GM18517 (cell line): Measurements from ENCODE around the gene SURF1.
A peak's percentile ranks its signal among the peaks of the same experiment; 100 is the strongest.
"Not testable (repeated sequence)": the region's sequence is repeated elsewhere in the genome, so short reads cannot be mapped to it uniquely, and the experiment has no call there.

Experiments used
- ATAC-seq: cut with Tn5 transposase; IDR thresholded peaks from one replicate; pipeline ENCODE4 v1.9.1; 2021; ENCODE audit warnings: mild to moderate bottlenecking, moderate library complexity; ENCODE audit not compliant: unreplicated experiment

The SURF1 gene, protein sequence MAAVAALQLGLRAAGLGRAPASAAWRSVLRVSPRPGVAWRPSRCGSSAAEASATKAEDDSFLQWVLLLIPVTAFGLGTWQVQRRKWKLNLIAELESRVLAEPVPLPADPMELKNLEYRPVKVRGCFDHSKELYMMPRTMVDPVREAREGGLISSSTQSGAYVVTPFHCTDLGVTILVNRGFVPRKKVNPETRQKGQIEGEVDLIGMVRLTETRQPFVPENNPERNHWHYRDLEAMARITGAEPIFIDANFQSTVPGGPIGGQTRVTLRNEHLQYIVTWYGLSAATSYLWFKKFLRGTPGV

DNA sequence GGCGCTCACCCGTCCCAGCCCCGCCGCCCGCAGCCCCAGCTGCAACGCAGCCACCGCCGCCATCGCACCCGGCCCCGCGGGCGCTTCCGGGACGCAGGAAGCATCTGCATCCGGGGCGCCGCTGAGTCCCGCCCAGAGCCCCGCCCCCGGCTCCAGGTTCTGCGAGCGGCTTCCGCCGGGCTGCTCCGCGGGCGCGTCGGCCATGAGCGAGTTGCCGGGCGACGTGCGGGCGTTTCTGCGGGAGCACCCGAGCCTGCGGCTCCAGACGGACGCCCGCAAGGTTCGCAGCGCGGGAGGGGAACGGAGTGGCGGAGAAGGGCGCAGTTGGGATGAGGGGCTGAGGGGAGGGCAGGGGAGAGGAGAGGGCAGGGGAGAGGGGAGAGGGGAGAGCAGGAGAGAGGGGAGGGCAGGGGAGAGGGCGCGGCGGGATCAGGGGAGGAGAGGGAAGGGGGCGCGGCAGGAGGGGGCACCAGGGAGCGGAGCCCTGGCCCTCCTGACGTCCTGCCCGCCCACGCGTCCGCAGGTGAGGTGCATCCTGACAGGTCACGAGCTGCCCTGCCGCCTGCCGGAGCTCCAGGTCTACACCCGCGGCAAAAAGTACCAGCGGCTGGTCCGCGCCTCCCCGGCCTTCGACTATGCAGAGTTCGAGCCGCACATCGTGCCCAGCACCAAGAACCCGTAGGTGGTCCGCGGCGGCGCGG lies at the start of gene SURF1, which contains the start of gene SURF2:
SURF1 (minus strand) TSS at position 97 of the 701 bp plus-strand sequence; CDS start at position 63, 34 bp downstream.
SURF2 (plus strand) TSS at position 160 of the 701 bp plus-strand sequence; CDS start at position 203, 43 bp downstream.
- peak; percentile 48 for ATAC-seq

DNA sequence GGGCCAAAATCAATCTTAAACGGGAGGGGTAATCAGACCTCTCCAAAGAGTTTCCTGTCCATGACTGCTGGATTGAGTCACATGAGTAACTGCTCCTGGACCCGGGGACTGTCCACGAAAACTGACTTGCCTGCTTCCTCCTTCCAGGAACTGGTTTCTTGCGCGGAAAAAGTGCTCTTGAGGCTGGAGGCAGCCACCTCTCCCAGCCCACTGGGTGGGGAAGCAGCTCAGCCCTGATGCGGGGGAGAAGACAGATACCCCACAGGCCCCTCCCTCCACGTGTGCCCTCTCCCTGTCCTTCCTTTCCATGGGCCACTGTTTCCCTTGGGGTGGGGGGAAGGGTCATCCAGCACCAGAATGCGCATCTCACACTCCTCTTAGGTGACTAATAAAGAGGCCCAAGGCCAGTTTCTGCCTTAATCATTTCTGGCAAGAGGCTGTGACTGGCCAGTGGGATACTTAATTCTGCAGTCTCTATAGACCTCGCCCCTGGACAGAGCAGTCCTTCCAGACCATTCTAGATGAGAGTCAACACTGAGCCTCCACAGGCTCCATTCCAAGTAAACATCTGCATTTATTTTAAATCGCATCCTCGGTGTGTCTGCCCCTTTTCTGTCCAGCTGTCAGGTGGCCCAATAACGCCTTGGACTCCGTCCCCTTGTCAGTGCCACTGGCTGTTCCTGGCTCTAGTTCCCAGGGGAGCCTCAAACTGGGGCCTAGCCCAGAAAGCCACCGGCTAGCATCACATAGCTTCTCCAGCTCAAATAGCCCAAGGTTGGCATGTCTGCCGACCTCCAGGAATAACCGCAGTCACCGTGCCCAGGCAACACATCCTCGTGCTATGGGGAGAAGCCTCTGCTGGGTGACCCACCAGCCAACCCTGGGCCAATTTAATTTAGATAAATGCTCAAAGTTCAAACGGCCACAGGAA lies 49.5 kb upstream of the SURF1 start:
- no peak for ATAC-seq

DNA sequence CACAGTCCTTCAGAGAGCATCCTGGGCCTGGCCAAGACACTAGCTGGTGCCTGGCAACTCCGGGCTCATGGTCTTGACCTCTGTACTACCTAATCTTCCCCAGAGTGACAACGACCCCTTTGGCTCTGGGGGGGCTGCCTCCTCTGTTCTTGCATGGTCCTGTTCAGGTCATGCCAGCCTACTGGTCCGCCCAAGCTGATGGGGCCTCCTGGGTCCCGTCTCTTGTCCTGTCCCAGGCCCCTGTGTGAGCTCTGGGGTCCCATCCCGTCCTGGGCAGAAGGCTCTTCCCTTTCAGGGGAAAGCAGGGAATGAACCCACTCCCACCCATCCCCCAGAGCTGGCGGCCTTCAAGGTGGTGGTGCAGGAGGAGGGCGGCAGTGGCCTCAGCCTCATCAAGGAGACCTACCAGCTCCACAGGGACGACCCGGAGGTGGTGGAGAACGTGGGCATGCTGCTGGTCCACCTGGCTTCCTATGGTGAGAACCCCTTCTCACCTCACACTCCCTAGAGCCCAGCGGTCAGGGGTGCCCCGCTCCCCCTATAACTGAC lies 48.2 kb upstream of the SURF1 start:
- ATAC-seq, result no peak

DNA sequence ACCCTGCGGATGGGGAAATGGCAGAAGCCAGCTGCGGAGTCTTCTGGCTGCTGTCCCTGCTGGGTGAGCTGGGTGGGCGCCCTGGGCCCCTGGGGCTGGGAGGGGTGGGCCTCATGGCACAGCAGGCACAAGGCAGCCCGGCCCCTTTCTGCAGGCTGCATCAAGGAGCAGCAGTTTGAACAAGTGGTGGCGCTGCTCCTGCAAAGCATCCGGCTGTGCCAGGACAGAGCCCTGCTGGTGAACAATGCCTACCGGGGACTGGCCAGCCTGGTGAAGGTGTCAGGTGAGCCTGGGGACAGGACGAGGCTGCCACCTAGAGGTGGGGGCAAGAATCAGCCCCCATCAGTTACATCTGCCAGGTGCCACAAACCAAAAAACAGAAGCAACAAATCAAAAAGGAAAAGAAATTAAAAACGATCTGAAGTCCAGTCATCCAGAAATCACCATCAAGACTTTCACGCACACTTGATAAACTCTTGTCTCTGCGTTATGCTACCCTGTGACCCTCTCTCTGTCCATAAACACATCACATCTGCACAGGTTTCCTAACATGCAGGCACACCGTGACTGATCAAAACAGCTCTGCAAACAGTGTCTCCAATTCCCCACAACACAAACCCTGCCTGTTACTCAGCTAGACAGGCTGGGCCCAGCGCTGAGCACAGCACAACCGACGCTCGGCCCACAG lies 47.6 kb upstream of the SURF1 start:
- ATAC-seq, result no peak

DNA sequence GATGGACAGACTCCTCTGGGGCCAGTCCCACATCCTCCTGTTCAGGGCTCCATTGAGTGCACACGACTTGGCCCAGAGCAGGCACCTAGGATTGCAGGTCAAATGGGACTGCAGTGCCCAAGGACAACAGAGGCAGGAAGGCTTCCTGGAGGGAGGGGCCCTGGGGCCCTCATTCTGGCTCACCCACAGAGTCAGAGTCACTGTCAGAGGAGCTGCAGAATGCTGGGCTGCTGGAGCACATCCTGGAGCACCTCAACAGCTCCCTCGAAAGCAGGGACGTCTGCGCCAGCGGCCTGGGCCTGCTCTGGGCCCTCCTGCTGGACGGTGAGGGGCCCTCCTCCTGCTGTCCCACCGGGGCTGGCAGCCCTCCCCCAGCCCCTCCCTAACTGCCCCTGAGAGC lies 46.4 kb upstream of the SURF1 start:
- ATAC-seq, result no peak

DNA sequence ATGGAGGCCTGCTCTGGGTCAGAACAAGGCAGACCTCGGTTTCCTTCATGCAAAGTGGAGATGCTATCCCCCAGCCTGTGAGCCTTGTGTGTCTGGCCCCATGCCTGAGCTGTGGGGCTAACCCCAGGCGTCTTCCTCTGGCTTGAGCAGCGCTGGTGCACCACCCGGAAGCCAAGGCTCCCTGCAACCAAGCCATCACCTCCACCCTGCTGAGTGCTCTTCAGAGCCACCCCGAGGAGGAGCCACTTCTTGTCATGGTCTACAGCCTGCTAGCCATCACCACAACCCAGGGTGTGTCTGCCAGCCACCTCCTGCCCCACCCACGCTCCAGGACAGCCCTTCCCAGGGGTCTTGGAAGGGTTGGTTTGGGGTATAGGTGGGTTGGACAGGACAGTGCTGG lies 45.3 kb upstream of the SURF1 start:
- no peak for ATAC-seq

DNA sequence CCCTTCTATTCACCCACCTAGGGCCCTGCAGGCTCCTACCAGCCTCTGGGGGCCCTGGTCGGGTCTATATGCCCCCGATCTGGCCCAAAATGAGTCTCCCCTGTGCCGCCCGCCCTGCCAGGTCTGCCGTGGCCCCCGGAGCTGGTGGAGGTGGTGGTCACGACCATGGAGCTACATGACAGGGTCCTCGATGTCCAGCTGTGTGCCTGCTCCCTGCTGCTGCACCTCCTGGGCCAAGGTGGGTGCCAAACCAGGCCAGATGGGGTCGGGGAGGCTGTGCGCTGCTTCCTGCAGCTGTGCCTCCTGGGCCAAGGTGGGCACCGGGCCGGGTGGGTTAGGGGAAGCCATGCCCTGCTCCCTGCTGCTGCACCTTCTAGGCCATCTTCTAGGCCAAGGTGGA lies 44.0 kb upstream of the SURF1 start:
- no peak for ATAC-seq

DNA sequence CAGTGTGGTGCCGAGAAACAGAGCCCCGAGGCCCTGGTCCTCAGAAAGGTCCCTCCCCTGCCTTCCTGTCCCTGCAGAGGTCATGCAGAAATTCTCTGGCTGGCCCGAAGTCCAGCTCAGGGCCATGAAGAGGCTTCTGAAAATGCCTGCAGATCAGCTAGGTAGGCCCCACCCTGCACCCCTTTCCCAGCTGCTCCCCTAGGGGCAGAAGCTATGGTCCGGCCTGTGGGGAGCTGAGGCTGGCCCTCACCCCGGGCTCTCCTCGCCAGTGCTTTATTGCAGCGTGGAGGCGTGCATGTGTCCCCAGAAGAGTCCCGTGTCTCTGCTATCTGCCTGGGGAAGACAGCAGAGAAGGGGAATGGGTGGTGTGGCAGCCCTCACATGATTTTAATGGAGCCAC lies 41.6 kb upstream of the SURF1 start:
- ATAC-seq, result no peak

DNA sequence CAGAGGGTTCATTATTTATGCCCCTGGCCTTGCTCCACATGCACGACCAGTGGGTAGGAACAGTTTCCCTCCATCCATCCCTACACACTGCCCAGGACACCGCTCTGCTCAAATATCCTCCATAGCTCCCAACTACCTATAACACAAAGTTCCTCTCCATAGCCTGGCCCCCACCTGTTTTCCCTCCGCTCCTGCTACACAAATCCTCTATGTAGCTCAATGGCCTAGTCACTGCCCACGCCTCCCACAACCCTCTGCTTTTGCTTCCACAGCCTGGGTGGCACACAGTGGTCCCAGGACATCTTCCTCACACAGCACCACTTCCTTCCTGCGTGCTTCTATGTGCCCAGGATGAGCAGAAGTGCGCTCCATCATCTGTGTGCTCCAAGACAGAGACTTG lies 41.1 kb upstream of the SURF1 start:
- no peak for ATAC-seq

DNA sequence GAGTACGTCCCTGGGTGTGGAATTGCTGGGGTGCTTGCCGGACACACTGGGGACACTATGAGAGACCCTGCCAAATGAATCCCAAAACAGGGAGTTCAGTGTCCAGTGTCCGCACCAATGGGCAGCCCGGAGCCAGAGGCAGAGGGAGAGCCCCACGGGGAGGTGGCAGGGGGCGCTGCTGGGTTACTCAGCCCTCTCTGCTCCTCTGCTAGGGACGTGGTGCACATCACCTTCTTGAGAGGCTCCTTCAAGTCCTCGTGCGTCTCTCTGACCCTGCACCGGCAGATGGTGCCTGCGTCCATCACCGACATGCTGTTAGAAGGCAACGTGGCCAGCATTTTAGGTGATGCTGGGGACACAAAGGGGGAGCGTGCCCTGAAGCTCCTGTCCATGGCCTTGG lies 40.7 kb upstream of the SURF1 start:
- ATAC-seq, result no peak

DNA sequence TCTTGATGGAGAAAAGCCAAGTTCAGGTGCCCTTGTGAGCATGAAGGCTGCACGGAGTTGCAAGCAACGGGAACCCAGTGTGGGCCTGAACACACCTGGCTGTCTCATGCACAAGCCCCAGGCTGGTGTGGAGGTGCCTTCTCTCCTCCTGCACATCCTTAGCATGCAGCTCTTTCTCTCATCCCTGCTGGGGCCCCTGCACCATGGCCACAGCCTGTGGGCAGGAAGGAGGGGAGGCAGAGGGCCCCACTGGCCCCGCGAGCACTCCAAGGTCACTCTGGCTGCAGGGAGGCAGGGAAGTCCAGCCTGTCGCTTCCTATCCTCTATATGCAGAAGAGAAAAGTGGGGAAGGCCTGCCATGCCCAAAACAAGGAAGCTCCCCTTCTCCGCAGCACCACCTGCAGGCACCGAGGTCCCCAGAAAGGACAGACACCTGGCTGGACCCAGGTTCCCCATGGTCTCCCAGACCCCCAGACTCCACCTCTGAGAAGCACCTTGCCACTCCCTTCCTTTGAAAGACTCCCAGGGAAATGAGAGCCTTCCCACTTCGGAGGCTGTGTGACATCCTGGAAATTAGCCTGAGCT lies 38.5 kb upstream of the SURF1 start:
- ATAC-seq, result no peak

DNA sequence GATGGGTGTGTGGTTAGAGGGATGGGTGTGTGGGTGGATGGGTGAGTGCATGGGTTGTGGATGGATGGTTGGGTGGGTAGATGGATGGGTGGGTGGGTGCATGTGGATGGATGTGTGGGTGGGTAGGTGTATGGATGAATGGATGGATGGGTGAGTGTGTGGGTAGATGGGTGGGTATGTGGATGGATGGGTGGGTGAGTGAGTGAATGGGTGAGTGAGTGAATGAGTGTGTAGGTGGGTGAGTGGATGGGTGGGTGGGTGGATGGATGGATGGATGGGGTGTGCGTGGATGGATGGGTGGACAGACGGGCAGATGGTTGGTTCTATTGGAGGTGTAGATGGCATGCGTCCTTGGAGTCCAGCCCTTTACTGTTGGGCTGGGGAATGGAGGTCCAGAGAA lies 37.1 kb upstream of the SURF1 start:
- no peak for ATAC-seq

DNA sequence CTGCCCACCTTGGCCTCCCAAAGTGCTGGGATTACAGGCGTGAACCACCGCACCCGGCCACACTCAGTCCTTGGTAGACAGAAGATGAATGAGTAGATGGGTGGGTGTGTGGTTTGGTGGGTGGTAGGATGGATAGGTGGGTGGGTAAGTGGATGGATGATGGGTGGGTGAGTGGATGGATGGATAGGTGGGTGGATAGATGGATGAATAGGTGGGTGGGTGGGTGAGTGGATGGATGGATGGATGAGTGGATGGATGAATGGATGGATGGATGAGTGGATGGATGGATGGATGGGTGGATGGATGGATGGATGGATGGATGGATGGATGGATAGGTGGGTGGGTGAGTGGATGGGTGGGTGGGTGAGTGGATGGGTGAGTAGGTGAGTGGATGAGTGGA lies 36.0 kb upstream of the SURF1 start:
- not testable (repeated sequence) for ATAC-seq

DNA sequence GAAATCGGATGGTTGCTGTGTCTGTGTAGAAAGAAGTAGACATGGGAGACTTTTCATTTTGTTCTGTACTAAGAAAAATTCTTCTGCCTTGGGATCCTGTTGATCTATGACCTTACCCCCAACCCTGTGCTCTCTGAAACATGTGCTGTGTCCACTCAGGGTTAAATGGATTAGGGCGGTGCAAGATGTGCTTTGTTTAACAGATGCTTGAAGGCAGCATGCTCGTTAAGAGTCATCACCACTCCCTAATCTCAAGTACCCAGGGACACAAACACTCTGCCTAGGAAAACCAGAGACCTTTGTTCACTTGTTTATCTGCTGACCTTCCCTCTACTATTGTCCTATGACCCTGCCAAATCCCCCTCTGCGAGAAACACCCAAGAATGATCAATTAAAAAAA lies 35.2 kb upstream of the SURF1 start:
- not testable (repeated sequence) for ATAC-seq

DNA sequence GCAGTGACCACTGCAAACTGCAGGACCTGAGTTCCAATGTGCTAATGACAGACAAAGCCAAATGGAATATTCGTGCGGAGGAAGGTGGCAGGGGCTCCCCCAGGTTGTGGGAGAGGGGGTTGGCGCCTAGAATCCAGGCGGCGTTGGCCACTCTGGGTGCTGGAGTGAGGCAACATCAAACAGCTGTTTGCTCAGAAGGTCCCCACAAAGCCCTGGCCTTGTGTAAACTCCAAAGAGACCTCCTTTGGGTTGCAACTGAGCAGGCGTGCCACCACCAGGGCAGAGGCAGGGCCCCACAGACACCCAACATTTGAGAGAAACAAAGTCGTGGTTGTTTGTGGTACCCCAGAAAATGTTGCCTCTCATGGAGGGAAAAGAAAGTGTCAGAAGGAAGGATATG lies 34.4 kb upstream of the SURF1 start:
- ATAC-seq, result no peak

DNA sequence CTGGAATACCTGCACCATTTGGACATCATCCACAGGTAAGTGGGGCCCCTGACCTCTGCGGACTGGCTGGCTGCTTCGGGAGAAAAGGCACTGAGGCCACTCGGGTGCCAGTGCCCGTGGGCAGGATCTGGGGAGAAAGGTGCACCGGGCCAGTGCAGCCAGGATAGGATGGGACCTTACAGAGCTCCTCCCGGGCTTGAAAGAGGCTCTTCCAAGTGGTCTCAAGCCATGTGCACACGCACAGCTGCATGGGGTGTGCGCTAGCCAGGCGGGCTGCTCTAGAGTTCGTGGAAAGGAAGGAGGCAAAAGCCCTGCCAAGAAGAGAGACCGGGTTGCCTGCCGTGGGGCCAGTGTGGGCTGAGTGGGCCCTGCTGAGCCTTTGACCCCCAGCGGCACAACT lies 33.3 kb upstream of the SURF1 start:
- ATAC-seq, result no peak

DNA sequence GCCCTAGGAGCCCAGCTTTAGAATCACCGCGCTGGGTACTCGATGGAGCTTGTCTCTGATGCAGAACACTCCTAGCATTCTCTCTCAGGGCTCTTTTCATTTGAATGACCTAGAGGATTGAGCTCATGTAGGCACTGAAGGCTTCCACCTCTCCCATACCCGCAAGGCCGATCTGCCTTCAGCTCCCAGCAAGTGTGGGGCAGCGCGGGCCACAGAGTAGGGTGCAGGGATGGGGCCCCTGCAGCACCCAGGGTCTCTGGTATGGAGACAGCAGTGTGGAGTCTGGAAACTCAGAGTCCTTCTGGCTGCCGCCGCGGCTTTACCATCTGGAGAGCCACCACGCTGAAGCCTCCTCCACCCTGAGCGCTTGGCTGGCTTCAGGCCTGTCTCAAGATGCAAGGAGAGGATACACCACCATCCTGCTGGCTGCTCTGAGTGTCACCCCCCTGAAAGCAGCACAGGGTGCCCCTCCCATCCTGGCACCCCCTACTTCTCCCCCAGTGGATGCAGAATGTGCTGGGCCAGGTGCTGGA lies 32.8 kb upstream of the SURF1 start:
- no peak for ATAC-seq

DNA sequence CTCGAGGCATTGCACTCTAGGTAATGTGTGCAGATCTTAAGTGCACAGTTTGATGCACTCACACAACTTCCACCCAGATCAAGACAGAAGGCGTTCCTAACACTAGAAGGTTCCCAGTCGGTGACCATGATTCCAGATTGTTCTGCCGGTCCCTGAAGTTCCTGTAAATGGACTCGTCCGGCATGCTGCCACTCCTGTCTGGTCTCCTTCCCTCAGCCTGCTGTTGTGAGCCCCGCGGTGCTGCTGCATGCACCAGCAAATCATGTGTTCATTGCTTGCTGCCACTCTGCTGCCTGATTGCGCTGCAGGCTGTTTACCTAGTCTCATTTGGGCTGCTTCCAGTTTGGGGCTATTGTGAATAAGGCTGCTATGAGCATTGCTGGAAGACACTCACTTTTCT lies 31.4 kb upstream of the SURF1 start:
- no peak for ATAC-seq

DNA sequence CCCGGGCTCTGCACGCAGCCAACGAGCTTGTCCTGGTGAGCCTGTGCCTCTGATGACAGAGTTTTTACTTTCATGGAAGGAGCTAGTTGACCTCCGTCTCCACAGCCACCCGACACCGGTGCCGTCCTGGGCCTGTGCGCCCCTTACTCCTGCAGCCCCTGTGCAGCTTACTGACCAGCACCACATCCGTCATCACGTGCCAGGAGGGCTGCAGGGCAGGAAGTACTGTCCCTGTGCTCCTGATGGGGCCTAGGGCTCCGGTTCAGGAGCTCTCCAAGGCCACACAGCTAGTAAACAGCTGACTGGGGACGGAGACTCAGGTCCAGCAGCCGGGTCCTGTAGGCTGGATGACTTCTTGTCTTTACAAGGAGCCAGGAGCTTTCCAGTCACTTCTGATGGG lies 30.1 kb upstream of the SURF1 start:
- no peak for ATAC-seq

DNA sequence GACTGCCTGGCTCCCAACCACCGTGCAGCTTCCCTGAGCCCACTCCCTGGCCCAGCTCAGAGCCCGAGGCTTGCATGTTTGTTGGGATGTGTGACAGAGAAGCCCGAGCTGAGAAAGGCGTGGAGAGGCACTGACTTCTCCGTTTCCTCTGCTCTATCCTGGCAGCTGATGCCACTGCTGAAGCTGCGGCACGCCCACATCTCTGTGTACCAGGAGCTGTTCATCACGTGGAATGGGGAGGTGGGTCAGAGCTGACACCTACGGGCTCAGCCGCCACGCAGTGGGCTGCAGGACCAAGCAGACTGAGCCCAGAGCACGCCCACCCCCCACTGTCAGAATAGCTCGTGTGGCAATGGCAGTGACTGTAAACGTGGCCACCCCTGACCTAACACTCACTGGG lies 29.2 kb upstream of the SURF1 start:
- no peak for ATAC-seq
